Erythroblast (primary cell): ENCODE data around the gene MS4A15.
"Not testable (repeated sequence)": the region's sequence is repeated elsewhere in the genome, so short reads cannot be mapped to it uniquely, and the experiment has no call there.

Source experiments
- DNase-seq, 2 experiments: peaks; one replicate each; lab custom pipeline; 2025; lab: John Stamatoyannopoulos, UW
- GATA1 ChIP-seq: IDR thresholded peaks from 2 replicates; pipeline ENCODE4 v1.6.1; 2011; ENCODE audit warnings: low read depth, mild to moderate bottlenecking, control low read depth, low read length, moderate library complexity
- POLR2A ChIP-seq: IDR thresholded peaks from 2 replicates; pipeline ENCODE4 v1.6.1; 2011; ENCODE audit warnings: mild to moderate bottlenecking, low read length

The MS4A15 gene

GRCh38 chr11:60756307-60757032 is at the start of gene MS4A15:
Gene MS4A15, plus strand, starts transcription at chr11:60756867. Its CDS starts 6,867 bp downstream, at chr11:60763734.
- no peak for TF ChIP-seq POLR2A
- TF ChIP-seq GATA1: no peak
- peak; percentile 9 to 12 for DNase-seq

GRCh38 chr11:60706931-60707330 is 49.7 kb upstream of the MS4A15 start:
- TF ChIP-seq POLR2A (no peak), GATA1 (no peak)
- DNase-seq: no peak

- no peak for TF ChIP-seq POLR2A
- no peak for TF ChIP-seq GATA1
- no peak for DNase-seq
Observed at GRCh38 chr11:60710482-60710881, 46.2 kb upstream of the MS4A15 start.

- DNase-seq: no peak
- no peak for TF ChIP-seq POLR2A
- TF ChIP-seq GATA1: no peak
Observed at GRCh38 chr11:60711276-60711675, 45.4 kb upstream of the MS4A15 start.

GRCh38 chr11:60713423-60713822 is 43.2 kb upstream of the MS4A15 start:
- not testable (repeated sequence) for DNase-seq

- TF ChIP-seq GATA1 (no peak), POLR2A (no peak)
- no peak for DNase-seq
Observed at GRCh38 chr11:60717956-60718355, 38.7 kb upstream of the MS4A15 start.

GRCh38 chr11:60718524-60719316 is 37.9 kb upstream of the MS4A15 start:
- DNase-seq: no peak
- TF ChIP-seq POLR2A (no peak), GATA1 (no peak)

- TF ChIP-seq POLR2A: no peak
- no peak for DNase-seq
Observed at GRCh38 chr11:60719391-60719790, 37.3 kb upstream of the MS4A15 start.

- TF ChIP-seq GATA1: no peak
- no peak for TF ChIP-seq POLR2A
- DNase-seq: no peak
Observed at GRCh38 chr11:60720460-60720859, 36.2 kb upstream of the MS4A15 start.

GRCh38 chr11:60724420-60724819 is 32.2 kb upstream of the MS4A15 start, which contains the start of gene MS4A18:
Gene MS4A18, plus strand, starts transcription at chr11:60724720.
- no peak for TF ChIP-seq POLR2A
- TF ChIP-seq GATA1: no peak
- DNase-seq: no peak

GRCh38 chr11:60725592-60725991 is 31.1 kb upstream of the MS4A15 start:
- TF ChIP-seq GATA1 (no peak), POLR2A (no peak)
- DNase-seq: no peak

GRCh38 chr11:60731586-60731985 is 25.1 kb upstream of the MS4A15 start:
- TF ChIP-seq GATA1 (no peak), POLR2A (no peak)
- no peak for DNase-seq

GRCh38 chr11:60734279-60734678 is 22.4 kb upstream of the MS4A15 start:
- no peak for DNase-seq
- no peak for TF ChIP-seq GATA1
- no peak for TF ChIP-seq POLR2A

- no peak for TF ChIP-seq GATA1
- no peak for TF ChIP-seq POLR2A
- no peak for DNase-seq
Observed at GRCh38 chr11:60739114-60739513, 17.6 kb upstream of the MS4A15 start.

- TF ChIP-seq POLR2A (no peak), GATA1 (no peak)
- DNase-seq: no peak
Observed at GRCh38 chr11:60740573-60740972, 16.1 kb upstream of the MS4A15 start.
